ENCODE results near the gene PIBF1. TPM values are rescaled to one million over a fixed set of nuclear protein-coding genes. Genes with fewer than 3 reads are reported as not detected.
"Not testable (repeated sequence)": the region's sequence is repeated elsewhere in the genome, so short reads cannot be mapped to it uniquely, and the experiment has no call there.

PIBF1 gene
- total RNA-seq, 1 donor = 5.1 TPM

DNA sequence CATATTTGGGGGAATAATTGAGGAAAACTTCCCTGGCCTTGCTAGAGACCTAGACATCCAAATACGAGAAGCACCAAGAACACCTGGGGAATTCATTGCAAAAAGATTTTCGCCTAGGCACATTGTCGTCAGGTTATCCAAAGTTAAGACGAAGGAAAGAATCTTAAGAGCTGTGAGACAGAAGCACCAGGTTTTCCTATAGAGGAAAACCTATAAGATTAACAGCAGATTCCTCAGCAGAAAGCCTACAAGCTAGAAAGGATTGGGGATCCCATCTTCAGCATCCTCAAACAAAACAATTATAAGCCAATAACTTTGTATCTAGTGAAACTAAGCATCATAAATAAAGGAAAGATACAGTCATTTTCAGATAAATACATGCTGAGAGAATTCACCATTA, 114.9 kb downstream of the PIBF1 start:
- DNase-seq (ENCODE audit: low read depth in 2 of 3, low spot score in 2 of 3) = no peak

DNA sequence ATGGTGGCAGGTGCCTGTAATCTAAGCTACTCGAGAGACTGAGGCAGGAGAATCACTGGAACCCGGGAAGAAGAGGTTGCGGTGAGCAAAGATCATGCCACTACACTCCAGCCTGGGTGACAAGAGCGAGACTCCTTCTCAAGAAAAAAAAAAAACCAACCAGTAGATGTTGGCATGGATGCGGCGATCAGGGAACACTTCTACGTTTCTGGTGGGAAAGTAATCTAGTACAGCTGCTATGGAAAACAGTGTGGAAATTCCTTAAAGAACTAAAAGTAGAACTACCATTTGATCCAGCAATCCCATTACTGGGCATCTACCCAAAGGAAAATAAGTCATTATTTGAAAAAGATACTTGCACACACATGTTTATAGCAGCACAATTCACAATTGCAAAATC, 119.6 kb downstream of the PIBF1 start:
- not testable (repeated sequence) for DNase-seq (ENCODE audit: low read depth in 2 of 3, low spot score in 2 of 3)

DNA sequence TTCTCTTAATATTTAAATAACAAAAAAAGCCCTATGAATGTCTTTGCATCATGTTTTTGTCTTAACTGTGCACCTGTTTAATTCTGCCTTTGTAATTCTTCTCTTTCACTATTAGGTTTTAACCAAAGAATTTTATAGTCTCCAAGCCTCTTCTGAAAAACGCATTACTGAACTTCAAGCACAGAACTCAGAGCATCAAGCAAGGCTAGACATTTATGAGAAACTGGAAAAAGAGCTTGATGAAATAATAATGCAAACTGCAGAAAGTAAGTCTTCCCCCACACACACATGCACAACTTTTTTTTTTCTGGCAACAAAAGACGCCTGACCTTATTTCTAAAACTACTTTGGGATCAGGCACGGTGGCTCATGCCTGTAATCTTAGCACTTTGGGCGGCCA, 126.5 kb downstream of the PIBF1 start:
- no peak for DNase-seq (ENCODE audit: low read depth in 2 of 3, low spot score in 2 of 3)

DNA sequence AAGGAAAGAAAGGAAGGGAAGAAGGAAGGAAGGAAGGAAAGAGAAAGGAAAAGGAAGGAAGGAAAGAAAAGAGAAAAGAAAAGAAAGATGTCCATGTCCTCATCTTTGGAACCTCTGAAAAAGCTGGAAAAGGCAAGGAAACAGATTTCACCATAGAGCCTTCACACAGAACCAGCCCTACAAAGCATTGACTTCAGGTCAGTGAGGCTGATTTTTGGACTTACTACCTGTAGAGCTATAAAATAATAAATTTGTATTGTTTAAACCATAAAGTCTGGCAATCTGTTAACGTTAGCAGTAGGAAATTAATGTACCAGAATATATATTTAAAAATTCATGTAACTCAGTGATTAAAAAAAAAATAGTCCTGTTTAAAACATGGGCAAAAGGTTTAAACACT, 130.0 kb downstream of the PIBF1 start:
- DNase-seq (ENCODE audit: low read depth in 2 of 3, low spot score in 2 of 3) = no peak

DNA sequence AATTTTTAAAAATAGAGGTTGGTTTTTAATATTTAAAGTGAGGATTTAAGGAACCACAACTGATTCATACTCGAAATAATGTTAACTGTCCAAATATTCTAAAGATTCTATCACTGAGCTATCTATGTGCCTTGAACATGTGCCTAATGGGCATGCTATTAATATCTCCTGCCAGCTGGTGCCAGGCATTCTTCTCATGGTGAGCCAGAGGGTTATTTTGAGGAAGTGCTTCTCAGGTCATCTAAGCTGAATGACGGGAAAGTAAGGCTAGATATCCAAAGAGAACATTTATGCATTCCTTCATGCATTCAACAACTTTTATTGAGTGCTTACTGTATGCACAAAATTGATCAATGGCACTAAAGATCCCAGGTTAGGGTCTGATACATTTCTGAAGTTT, 138.2 kb downstream of the PIBF1 start:
- no peak for DNase-seq (ENCODE audit: low read depth in 2 of 3, low spot score in 2 of 3)

DNA sequence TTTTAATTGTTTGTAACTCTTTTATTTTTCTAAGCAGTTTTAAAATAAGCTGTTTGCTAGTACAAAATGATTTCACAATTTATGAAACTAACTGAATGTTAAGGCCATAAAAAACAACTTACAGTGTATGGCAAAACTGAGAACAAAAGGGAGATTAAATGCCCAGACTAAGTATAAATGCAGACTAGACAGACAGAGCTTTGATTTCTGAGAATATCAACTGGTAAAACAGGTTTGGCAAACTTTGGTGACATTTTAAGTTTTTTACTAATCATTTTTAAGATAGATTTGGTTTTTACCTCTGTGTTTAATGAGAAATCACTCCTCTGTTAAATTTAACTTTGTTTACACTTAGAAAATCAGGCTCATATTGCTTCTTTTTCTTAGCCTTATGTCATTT, 149.4 kb downstream of the PIBF1 start:
- no peak for DNase-seq (ENCODE audit: low read depth in 2 of 3, low spot score in 2 of 3)

DNA sequence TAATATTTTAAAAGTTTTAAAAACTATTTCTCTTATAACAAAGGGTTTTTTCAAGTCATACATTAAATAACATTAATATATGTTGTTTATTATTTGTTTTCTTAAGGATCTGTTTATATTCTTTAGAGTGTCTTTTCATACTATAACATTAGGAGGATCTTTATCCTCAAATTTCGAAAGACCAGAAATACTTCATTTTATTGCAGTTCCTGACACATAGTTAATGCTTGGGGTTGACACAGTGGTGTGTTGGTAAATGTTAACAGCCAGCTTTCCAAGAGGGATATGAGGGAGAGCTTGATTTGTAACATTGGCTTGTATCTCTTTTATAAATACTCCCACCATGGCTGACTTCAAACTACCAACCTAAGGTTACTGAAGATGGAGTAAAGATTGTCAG, 150.3 kb downstream of the PIBF1 start:
- no peak for DNase-seq (ENCODE audit: low read depth in 2 of 3, low spot score in 2 of 3)

DNA sequence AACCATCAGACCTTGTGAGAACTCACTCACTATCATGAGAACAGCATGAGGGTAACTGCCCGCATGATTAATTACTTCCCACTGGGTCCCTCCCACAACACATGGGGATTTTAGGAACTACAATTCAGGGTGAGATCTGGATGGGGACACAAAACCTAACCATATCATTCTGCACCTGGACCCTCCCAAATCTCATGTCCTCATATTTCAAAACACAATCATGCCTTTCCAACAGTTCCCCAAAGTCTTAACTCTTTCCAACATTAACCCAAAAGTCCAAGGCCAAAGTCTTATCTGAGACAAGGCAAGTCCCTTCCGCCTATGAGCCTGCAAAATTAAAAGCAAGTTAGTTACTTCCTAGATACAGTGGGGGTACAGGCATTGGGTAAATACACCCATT, 164.3 kb downstream of the PIBF1 start:
- not testable (repeated sequence) for DNase-seq (ENCODE audit: low read depth in 2 of 3, low spot score in 2 of 3)

DNA sequence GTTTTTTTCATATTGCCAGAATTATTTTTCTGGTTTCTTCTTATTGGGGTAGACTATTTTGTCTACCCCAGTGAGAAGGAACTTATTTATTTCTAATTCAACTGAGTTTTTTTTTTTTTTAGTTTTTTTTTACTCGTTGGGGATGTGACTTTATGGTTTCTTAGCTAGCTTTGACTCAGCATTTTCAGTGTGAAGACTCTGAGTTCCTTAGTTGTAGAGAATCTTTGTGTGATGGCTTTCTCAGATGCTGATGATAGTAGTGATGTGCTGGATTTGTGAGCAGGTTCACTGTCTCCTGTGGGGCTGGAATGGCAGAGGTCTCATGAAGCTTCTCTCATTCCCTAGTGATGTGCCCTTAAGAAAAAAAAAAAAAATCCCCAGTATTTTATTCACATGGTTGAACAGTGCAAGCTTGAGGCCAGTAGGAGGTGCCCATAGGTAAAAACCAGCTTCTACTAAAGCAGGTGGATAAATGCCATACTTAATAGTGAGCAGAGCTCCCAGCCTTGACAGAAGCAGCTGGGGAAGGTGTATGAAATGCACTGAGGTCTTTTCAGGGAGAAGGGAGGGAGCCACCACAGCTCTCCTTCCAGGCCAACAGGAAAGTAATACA, 170.7 kb downstream of the PIBF1 start:
- DNase-seq (ENCODE audit: low read depth in 2 of 3, low spot score in 2 of 3) = no peak

DNA sequence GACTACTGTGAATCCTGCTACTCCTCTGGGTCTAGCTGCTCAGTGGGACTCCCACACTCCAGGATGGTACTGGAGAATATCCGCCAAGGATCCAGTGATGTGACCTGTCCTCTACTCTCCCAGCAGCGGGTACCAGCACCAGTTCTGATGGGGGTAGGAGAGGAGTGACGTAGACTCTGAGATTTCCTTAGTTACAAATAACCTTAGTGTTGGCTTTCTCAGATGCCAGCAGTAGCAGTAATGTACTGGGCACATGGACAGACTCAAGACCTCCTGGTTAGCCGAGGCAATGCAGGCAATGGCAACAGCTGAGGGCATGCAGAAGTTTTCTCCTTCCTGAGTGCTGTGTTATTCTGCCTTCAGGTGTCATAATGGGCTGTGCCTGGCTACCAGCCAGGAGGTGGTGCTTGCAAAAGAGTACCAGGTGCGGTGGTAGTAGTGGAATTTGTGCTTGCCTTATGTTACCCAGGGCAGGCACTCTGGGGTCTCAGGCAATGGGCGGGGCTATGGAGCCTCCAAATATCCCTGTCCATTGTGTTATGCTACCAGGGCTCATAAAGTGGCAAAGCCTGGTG, 171.5 kb downstream of the PIBF1 start:
- DNase-seq (ENCODE audit: low read depth in 2 of 3, low spot score in 2 of 3) = no peak

DNA sequence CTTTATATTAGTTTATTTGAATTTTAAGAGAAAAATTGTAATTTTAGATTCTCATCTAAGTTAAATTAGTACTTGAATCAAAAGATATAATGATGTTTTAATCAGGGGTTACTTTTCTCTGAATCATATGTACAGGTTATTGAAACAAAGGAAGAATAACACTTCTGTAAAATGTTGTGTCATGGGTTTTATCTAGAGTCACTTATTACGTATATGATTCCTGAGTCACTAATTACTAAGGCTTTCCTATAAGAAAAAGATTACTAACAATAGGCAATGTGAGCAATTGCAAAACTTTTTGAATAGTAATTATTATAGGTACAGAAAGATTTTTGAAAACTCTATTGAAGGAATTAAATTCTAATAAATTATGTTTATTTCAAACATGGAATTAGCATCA, 177.7 kb downstream of the PIBF1 start:
- no peak for DNase-seq (ENCODE audit: low read depth in 2 of 3, low spot score in 2 of 3)

DNA sequence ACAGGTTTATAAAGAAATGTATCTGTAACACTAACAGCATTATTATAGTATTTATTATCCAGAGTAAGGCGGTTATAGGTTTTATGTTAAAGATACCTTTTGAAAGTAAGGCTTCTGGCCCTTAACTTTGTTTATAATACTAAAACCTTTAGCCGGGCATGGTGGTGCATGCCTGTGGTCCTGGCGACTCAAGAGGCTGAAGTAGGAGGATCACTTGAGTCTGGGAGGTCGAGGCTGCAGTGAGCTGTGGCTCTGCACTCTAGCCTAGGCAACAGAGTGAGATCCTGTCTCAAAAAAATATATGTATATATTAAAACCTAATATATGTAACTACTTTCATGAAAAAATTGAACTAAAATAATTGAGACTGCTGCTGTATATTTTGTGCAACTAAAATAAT, 178.2 kb downstream of the PIBF1 start:
- DNase-seq (ENCODE audit: low read depth in 2 of 3, low spot score in 2 of 3) = no peak

DNA sequence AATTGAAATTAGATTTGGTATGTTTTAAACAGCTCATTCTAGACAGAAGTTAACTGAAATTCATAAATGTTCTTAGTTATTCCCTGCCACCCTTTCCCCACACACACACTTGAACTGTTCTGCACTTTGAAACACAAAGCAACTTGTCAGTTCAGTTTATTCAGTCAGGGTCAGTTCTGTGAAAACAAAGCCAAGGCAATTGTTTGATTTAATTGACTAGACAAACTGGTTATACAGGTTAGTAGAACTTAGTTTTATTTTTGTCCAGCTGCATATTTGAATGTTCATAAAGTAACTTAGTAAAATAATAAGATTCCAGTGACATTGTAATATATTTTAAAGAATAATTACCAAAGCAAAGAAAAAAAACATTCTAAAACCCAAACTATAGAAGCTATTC, 178.6 kb downstream of the PIBF1 start:
- DNase-seq (ENCODE audit: low read depth in 2 of 3, low spot score in 2 of 3) = no peak

DNA sequence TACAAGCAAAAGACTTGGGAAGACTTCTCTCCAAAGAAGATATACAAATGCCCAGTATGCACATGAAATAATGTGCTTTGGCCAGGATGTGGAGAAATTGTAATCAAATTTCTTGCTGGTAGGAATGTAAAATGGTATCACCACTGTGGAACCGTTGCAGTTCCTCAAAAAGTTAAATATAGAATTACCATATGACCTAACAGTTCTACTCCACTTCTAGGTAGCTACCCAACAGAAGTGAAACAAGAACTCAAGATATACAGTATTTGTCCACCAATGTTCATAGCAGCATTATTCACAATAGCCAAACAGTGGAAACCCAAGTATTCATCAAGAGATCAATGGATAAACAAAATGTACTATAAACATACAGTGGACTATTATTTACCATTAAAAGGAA, 181.8 kb downstream of the PIBF1 start:
- DNase-seq (ENCODE audit: low read depth in 2 of 3, low spot score in 2 of 3) = no peak

DNA sequence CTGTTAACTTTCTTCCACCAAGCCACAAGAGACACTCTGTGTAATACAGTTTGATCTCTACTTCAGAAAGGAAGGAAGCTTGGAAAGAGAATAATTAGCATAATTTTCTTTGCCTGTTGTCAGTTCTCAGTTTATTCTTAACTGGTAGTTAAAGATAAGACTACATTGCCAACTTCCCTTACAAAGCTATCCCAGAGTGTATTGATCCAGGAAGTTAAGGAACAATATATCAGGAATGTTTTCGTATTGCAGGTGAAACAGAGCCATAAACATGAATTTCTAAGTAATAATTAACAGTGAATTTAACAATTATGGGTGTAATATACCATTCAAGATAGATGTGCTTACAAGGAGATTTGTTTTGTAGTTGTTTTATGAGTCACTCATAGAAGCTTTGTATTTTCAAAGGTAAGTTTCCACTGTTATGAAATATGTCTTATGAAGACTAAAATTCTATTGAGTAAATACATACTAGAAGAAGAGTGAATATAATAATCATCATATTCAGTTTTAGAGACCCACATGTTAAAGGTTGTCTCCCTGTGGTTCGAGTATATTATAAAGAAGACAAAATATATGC, 188.5 kb downstream of the PIBF1 start:
- DNase-seq (ENCODE audit: low read depth in 2 of 3, low spot score in 2 of 3) = no peak

DNA sequence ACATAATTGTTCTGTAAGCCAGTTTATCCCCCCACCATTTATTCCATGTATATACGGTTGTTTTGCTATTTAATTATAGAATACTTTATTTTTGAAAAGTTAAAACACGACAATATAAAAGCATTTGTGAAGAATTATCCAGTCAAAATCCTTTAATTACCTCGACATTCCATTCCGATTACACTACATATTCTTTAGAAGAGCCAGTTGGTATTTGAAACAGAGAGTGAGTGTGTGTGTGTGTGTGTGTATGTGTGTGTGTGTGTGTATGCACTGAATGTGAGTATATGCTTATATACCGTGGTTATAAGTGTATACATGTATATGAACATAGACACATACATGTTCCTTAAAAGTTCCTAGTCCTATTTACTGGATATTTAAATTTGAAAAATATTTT, 189.0 kb downstream of the PIBF1 start:
- DNase-seq (ENCODE audit: low read depth in 2 of 3, low spot score in 2 of 3) = no peak

DNA sequence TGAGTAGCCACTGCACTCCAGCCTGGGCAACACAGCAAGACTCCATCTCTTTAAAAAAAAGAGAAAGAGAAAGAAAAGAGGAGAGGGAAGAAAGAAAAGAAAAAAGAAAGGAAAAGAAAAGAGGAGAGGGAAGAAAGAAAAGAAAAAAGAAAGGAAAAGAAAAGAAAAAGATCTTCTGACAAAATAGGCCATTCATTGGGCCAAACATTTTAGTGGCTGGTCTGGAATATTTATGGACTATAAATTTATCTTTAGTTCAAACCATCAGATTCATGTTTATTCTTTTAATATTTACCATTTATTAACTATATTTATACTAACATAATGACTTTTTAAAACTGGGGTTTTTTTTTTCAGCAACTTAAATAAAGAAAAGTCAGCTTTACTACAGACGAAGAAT, 191.3 kb downstream of the PIBF1 start:
- no peak for DNase-seq (ENCODE audit: low read depth in 2 of 3, low spot score in 2 of 3)

DNA sequence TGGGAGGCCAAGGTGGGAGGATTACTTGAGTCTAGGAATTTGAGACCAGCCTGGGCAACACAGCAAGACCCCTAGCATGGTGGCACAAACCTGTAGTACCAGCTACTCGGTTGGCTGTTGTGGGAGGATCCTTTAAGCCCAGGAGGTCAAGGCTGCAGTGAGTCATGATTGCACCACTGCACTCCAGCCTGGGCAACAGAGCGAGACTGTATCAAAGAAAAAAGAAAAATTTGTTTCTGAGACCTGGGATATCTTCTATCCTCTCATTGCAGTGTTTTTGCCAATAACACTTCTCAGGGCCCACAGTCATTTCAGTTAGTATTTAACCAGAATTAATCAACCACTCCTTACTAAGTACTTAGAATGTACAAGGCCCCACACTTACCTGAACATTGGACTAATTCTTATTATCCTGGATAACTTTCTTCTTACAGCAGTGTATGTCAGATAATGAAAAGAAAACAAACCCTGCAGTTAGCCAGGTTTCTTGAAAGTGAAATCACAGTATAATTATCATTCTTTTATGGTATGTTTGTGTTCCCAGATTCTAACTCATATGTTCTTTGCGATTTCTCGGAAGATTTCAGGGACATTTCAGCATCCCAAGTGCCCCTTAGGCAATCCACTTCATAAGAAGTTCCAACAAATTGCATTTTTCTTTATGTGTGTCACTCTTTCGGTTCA, 201.3 kb downstream of the PIBF1 start:
- DNase-seq (ENCODE audit: low read depth in 2 of 3, low spot score in 2 of 3) = no peak

DNA sequence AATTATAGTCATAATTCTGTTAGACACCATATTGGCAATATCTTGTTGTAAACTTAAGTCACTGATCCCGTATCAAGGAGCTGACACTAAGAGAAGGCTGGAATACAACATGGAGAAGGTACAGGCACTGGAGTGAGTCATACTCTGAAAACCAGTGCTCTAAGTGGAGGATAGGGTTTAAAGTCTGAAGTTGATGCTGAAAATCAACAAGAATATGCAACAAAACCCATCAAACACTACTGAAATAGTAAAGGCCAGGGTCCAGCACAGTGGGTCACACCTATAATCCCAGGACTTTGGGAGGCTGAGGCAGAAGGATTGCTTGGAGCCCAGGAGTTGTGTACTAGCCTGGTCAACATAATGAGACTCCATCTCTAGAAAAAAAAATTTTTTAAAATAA, 203.7 kb downstream of the PIBF1 start:
- DNase-seq (ENCODE audit: low read depth in 2 of 3, low spot score in 2 of 3) = no peak

DNA sequence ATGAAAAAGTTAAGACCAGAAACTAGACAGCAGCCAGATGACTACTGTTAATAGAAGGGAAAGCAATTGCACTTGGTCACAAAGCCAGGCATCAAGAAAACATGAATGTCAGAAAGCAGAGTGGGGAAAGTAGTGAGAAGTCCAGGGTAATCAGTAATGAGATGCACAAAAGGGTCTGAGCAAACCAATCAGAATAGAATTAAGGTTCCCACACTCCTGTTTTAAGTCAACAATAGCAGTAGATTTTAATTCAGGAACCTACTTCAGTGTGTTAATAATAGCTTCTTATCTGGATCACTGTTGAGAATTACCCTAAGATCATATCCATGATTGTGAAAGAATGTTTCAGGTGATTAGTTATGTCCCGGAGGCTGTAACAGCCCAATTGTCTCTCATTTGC, 204.3 kb downstream of the PIBF1 start:
- DNase-seq (ENCODE audit: low read depth in 2 of 3, low spot score in 2 of 3) = no peak

DNA sequence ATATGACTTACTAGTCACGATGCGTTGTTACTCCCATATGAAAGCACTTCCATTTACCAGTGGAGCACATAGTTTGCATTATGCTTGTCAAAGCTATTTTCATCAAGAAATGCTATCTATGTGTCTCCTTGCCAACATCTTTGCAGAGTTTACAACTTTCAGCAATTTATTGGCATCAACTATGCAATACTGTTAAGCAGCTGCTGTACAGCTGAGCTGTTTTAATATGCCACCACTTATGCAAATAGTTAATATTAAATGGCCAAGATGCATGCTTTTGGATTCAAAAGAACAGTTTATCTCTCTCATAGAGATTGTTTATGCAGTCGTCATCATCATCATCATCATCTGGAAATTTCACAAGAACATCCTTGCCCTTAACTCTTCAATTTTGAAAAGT, 209.0 kb downstream of the PIBF1 start:
- no peak for DNase-seq (ENCODE audit: low read depth in 2 of 3, low spot score in 2 of 3)

DNA sequence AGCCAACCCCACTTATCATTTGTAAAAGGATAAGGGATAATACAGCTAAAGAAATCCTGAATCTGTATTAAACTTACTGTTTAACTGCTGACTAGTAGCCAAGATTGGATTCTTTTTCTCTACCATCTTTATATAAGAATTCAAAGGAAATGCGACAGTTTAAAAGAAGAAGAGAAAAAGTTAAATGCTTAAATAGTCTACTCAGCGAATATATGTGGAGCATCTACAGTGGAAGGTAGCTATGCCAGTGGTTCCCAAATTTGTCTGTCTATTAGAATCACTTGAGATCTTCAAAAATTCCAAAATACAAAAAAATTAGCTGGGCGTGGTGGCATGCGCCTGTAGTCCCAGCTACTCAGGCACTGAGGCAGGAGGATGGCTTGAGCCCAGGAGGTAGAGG, 216.1 kb downstream of the PIBF1 start:
- no peak for DNase-seq (ENCODE audit: low read depth in 2 of 3, low spot score in 2 of 3)
